GM23248 (cell line): ENCODE data around the gene HOMER2.

Source experiments
- EZH2 ChIP-seq: fragments of 200-600 bp; sonication (generic); IDR thresholded peaks from 2 replicates; pipeline ENCODE4 v1.6.1; 2018; ENCODE audit warnings: antibody characterized with exemption, mild to moderate bottlenecking; ENCODE audit not compliant: insufficient read depth, poor library complexity, severe bottlenecking
- EZH2phosphoT487 ChIP-seq: fragments of 200-600 bp; sonication (generic); IDR thresholded peaks from 2 replicates; pipeline ENCODE4 v1.6.1; 2018; ENCODE audit warnings: antibody characterized with exemption, moderate library complexity, mild to moderate bottlenecking, low read depth; ENCODE audit not compliant: insufficient read depth

DNA sequence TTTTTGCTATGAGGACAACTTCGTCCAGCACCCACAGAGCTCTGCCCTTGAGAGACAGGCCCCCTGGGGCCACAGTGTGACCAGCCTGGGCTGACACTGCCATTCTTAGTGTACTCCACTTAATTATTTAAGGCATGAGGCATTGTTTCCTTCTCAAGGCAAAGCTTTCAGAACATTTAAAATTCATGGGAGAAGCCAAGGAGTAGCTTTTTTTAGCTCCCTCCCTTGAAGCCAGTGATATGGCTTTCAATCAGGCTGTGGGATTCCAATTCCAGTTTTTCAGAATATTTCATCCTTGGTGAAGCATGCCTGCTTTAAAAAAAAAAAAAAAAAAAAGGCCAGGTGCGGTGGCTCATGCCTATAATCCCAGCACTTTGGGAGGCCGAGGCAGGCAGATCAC lies 21.3 kb downstream of the HOMER2 start:
- no peak for TF ChIP-seq EZH2
- TF ChIP-seq EZH2phosphoT487: no peak
